ENCODE measurements around the gene KLF12.

- TF ChIP-seq, protein P1, sequence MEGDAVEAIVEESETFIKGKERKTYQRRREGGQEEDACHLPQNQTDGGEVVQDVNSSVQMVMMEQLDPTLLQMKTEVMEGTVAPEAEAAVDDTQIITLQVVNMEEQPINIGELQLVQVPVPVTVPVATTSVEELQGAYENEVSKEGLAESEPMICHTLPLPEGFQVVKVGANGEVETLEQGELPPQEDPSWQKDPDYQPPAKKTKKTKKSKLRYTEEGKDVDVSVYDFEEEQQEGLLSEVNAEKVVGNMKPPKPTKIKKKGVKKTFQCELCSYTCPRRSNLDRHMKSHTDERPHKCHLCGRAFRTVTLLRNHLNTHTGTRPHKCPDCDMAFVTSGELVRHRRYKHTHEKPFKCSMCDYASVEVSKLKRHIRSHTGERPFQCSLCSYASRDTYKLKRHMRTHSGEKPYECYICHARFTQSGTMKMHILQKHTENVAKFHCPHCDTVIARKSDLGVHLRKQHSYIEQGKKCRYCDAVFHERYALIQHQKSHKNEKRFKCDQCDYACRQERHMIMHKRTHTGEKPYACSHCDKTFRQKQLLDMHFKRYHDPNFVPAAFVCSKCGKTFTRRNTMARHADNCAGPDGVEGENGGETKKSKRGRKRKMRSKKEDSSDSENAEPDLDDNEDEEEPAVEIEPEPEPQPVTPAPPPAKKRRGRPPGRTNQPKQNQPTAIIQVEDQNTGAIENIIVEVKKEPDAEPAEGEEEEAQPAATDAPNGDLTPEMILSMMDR (IDR thresholded peaks at IDR 0.05), result no peak
- no peak for TF ChIP-seq POLR2A (IDR thresholded peaks at IDR 0.05)
These were observed 31.0 kb downstream of the KLF12 start for GRCh38 chr13:74103196-74103595.

Data from esophagus squamous epithelium (tissue), 4 donors.